Neural cell (in vitro differentiated cells): ENCODE results near the gene PDLIM5. TPM values are rescaled to one million over a fixed set of nuclear protein-coding genes. Genes with fewer than 3 reads are reported as not detected.

Experiments used
- H2AFZ ChIP-seq: fragments of 200-600, 300-800 bp; sonication (generic), shearing (Covaris generic); 2 replicates; pipeline ENCODE4 v1.6.0; 2014; ENCODE audit warnings: low read depth, mild to moderate bottlenecking, antibody characterized with exemption, low read length, moderate library complexity
- H3F3A ChIP-seq: fragments of 200-600 bp; shearing (Covaris generic); 2 replicates; pipeline ENCODE4 v1.6.1; 2016; ENCODE audit warnings: mild to moderate bottlenecking, moderate library complexity, mixed read lengths, antibody characterized with exemption, low read length; ENCODE audit not compliant: insufficient read depth, poor library complexity, severe bottlenecking
- H3K27ac ChIP-seq: fragments of 200-600, 300-800 bp; sonication (generic), shearing (Covaris generic); 2 replicates; pipeline ENCODE4 v1.5.1; 2014; ENCODE audit warnings: mild to moderate bottlenecking, low read length, moderate library complexity
- H3K27me3 ChIP-seq: fragments of 300-800, 200-600 bp; sonication (generic), shearing (Covaris generic); 2 replicates; pipeline ENCODE4 v1.6.0; 2014; ENCODE audit warnings: mild to moderate bottlenecking, low read depth, low read length, moderate library complexity; ENCODE audit not compliant: insufficient read depth
- H3K36me3 ChIP-seq: fragments of 300-800, 200-600 bp; sonication (generic), shearing (Covaris generic); 2 replicates; pipeline ENCODE4 v1.5.1; 2014; ENCODE audit warnings: mild to moderate bottlenecking, antibody characterized with exemption, low read length, moderate library complexity; ENCODE audit not compliant: insufficient read depth
- H3K4me2 ChIP-seq: fragments of 300-800, 200-600 bp; sonication (generic), shearing (Covaris generic); 2 replicates; pipeline ENCODE4 v1.6.0; 2014; ENCODE audit warnings: mild to moderate bottlenecking, low read length
- H3K4me3 ChIP-seq: fragments of 300-800, 200-600 bp; sonication (generic), shearing (Covaris generic); 2 replicates; pipeline ENCODE4 v1.5.1; 2014; ENCODE audit warnings: mild to moderate bottlenecking, low read length, moderate library complexity
- H3K79me2 ChIP-seq: fragments of 200-600 bp; shearing (Covaris generic); replicated peaks from 2 replicates; pipeline ENCODE4 v1.6.0; 2014; ENCODE audit warnings: mild to moderate bottlenecking, low read length, moderate library complexity; ENCODE audit not compliant: insufficient read depth
- H3K9ac ChIP-seq: fragments of 300-800, 200-600 bp; sonication (generic), shearing (Covaris generic); 2 replicates; pipeline ENCODE4 v1.6.1; 2016; ENCODE audit warnings: mild to moderate bottlenecking, low read length, mixed read lengths
- H3K9me2 ChIP-seq: fragments of 200-600 bp; shearing (Covaris generic); 2 replicates; pipeline ENCODE4 v1.6.1; 2016; ENCODE audit warnings: mild to moderate bottlenecking, low read length, mixed read lengths; ENCODE audit not compliant: insufficient read depth
- H3K9me3 ChIP-seq: fragments of 200-600, 300-800 bp; sonication (generic), shearing (Covaris generic); 2 replicates; pipeline ENCODE4 v1.6.1; 2016; ENCODE audit warnings: mild to moderate bottlenecking, mixed run types, low read length, moderate library complexity, mixed read lengths
- H4K20me1 ChIP-seq: fragments of 200-600 bp; shearing (Covaris generic); 2 replicates; pipeline ENCODE4 v1.6.1; 2016; ENCODE audit warnings: mild to moderate bottlenecking, mixed run types; ENCODE audit not compliant: insufficient read depth
- EP300 ChIP-seq: fragments of 450-650 bp; conservative IDR thresholded peaks from 2 replicates; pipeline ENCODE4 v1.6.1; 2014; ENCODE audit warnings: antibody characterized with exemption, mild to moderate bottlenecking, moderate library complexity; ENCODE audit not compliant: poor library complexity, severe bottlenecking
- EZH2 ChIP-seq: fragments of 200-600, 300-800 bp; shearing (Covaris generic), sonication (generic); IDR thresholded peaks from 2 replicates; pipeline ENCODE4 v1.6.1; 2014; ENCODE audit warnings: antibody characterized with exemption, low read length, borderline replicate concordance, mild to moderate bottlenecking; ENCODE audit not compliant: insufficient read depth, poor library complexity, severe bottlenecking
- MXI1 ChIP-seq: fragments of 450-650 bp; conservative IDR thresholded peaks from 2 replicates; pipeline ENCODE4 v1.6.1; 2014; ENCODE audit warnings: antibody characterized with exemption, mild to moderate bottlenecking; ENCODE audit not compliant: poor library complexity, severe bottlenecking
- POLR2AphosphoS5 ChIP-seq: IDR thresholded peaks from 2 replicates; pipeline ENCODE4 v1.6.1; 2012
- RAD21 ChIP-seq: fragments of 450-650 bp; conservative IDR thresholded peaks from 2 replicates; pipeline ENCODE4 v1.6.1; 2014; ENCODE audit warnings: antibody characterized with exemption, mild to moderate bottlenecking, moderate library complexity
- SMC3 ChIP-seq: fragments of 450-650 bp; conservative IDR thresholded peaks from 2 replicates; pipeline ENCODE4 v1.6.1; 2014; ENCODE audit warnings: antibody characterized with exemption, mild to moderate bottlenecking, moderate library complexity; ENCODE audit not compliant: poor library complexity
- TAF1 ChIP-seq: IDR thresholded peaks from 2 replicates; pipeline ENCODE4 v1.6.1; 2012; ENCODE audit warnings: low read depth
- polyA plus RNA-seq: library from polyadenylated mRNA; depleted of rRNA; stranded (reverse); fragments of >200 nt; gene quantifications from 2 replicates; pipeline ENCODE4 v1.2.3, GENCODE V29; 2014
- TF ChIP-seq, protein P1 (sequence below): IDR thresholded peaks from 2 replicates; pipeline ENCODE4 v1.6.1; 2012; ENCODE audit warnings: borderline replicate concordance
- TF ChIP-seq, protein P2 (sequence below): fragments of 450-650 bp; IDR thresholded peaks from 2 replicates; pipeline ENCODE4 v1.5.1; 2014; ENCODE audit warnings: antibody characterized with exemption, mild to moderate bottlenecking, moderate library complexity; ENCODE audit not compliant: poor library complexity, severe bottlenecking

The PDLIM5 gene
- polyA plus RNA-seq, 1 donor from 2014 or later: 1.6 TPM

DNA sequence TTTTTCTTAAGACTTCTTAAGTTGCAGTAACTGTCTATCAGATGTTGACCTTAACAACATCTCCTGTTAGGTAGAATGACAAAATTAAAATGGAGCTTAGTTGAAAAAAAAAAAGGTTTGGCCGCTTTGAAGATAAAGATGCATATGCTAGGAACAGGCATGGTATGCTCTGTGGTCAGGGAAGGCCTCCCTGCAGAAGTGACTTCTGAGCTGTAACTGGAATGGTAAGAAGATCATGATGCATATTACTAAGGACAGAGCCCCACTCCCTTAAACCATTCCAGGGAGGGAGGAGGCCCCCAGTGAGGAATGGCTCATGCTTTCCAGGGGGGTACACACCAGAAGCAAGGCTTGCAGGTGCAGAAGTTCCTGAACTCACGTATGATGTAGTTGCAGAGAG, 43.7 kb downstream of the PDLIM5 start:
- H4K20me1 ChIP-seq: no peaks in the 10 kb centered on the region
- no peak overlapping the region for H3K4me2 ChIP-seq
- no peak overlapping the region for H3K9ac ChIP-seq
- no peak overlapping the region for H2AFZ ChIP-seq
- no peaks in the 10 kb centered on the region for H3K36me3 ChIP-seq
- no peaks in the 10 kb centered on the region for H3F3A ChIP-seq
- TF ChIP-seq, protein P1, sequence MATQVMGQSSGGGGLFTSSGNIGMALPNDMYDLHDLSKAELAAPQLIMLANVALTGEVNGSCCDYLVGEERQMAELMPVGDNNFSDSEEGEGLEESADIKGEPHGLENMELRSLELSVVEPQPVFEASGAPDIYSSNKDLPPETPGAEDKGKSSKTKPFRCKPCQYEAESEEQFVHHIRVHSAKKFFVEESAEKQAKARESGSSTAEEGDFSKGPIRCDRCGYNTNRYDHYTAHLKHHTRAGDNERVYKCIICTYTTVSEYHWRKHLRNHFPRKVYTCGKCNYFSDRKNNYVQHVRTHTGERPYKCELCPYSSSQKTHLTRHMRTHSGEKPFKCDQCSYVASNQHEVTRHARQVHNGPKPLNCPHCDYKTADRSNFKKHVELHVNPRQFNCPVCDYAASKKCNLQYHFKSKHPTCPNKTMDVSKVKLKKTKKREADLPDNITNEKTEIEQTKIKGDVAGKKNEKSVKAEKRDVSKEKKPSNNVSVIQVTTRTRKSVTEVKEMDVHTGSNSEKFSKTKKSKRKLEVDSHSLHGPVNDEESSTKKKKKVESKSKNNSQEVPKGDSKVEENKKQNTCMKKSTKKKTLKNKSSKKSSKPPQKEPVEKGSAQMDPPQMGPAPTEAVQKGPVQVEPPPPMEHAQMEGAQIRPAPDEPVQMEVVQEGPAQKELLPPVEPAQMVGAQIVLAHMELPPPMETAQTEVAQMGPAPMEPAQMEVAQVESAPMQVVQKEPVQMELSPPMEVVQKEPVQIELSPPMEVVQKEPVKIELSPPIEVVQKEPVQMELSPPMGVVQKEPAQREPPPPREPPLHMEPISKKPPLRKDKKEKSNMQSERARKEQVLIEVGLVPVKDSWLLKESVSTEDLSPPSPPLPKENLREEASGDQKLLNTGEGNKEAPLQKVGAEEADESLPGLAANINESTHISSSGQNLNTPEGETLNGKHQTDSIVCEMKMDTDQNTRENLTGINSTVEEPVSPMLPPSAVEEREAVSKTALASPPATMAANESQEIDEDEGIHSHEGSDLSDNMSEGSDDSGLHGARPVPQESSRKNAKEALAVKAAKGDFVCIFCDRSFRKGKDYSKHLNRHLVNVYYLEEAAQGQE: no peak
- TF ChIP-seq RAD21 (no peak), TAF1 (no peak)
- no peaks in the 10 kb centered on the region for H3K27me3 ChIP-seq
- no peaks in the 10 kb centered on the region for H3K9me3 ChIP-seq
- no peak overlapping the region for H3K4me3 ChIP-seq
- H3K79me2 ChIP-seq: no peaks in the 10 kb centered on the region
- no peaks in the 10 kb centered on the region for H3K9me2 ChIP-seq
- no peak overlapping the region for H3K27ac ChIP-seq

DNA sequence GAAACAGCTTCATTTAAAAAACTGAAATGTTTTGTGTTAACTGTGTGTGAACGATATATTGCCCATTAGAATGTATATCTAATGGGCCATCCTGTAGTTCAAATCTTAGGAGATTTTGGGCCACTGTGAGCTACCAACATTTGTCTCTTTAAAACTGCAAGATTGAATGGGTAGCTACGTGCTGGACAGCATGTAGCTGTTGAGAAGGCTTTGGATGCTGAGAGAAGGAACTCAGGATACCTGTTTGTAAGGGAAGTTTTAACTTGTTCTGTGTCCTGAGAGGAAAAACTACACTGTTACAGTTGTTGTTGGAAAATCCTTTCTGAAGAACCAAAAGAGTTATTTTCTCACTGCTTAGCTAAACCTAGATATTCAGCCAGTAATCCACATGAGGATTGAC, 45.9 kb downstream of the PDLIM5 start:
- no peaks in the 10 kb centered on the region for H3K79me2 ChIP-seq
- no peaks in the 10 kb centered on the region for H3K9me2 ChIP-seq
- H4K20me1 ChIP-seq: no peaks in the 10 kb centered on the region
- no peak overlapping the region for H2AFZ ChIP-seq
- no peaks in the 10 kb centered on the region for H3K27me3 ChIP-seq
- H3K4me2 ChIP-seq: no peak overlapping the region
- no peak overlapping the region for H3K4me3 ChIP-seq
- TF ChIP-seq, protein P1: no peak
- TF ChIP-seq EZH2 (no peak), EP300 (no peak), SMC3 (no peak), RAD21 (no peak), TAF1 (no peak), POLR2AphosphoS5 (no peak), MXI1 (no peak)
- TF ChIP-seq, protein P2, sequence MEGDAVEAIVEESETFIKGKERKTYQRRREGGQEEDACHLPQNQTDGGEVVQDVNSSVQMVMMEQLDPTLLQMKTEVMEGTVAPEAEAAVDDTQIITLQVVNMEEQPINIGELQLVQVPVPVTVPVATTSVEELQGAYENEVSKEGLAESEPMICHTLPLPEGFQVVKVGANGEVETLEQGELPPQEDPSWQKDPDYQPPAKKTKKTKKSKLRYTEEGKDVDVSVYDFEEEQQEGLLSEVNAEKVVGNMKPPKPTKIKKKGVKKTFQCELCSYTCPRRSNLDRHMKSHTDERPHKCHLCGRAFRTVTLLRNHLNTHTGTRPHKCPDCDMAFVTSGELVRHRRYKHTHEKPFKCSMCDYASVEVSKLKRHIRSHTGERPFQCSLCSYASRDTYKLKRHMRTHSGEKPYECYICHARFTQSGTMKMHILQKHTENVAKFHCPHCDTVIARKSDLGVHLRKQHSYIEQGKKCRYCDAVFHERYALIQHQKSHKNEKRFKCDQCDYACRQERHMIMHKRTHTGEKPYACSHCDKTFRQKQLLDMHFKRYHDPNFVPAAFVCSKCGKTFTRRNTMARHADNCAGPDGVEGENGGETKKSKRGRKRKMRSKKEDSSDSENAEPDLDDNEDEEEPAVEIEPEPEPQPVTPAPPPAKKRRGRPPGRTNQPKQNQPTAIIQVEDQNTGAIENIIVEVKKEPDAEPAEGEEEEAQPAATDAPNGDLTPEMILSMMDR: no peak
- no peak overlapping the region for H3K27ac ChIP-seq
- H3K36me3 ChIP-seq: no peaks in the 10 kb centered on the region
- no peak overlapping the region for H3K9ac ChIP-seq
- H3K9me3 ChIP-seq: no peaks in the 10 kb centered on the region
- no peaks in the 10 kb centered on the region for H3F3A ChIP-seq
